T-helper 2 cell (primary cell): Measurements from ENCODE around the gene ZNF106.

Source experiments
- DNase-seq, 5 experiments: peaks; one replicate each; pipeline versions ENCODE4 v3.0.0 to v3.0.0-alpha.2; 2012 to 2022
- total RNA-seq, 2 donors: gene quantifications; one replicate each; lab custom pipeline; 2026; lab: John Stamatoyannopoulos, UW

Gene ZNF106
- total RNA-seq = 103 to 121 reads per million in 2 donors

GRCh38 chr15:42490671-42491538 lies at the start of gene ZNF106:
Gene ZNF106, minus strand, starts transcription at chr15:42491141. Its CDS starts 18,852 bp downstream, at chr15:42472289.
- DNase-seq = peak; percentile 71 to 93 (median 82)

GRCh38 chr15:42533246-42533645 lies 42.3 kb upstream of the ZNF106 start:
- no peak for DNase-seq

- no peak for DNase-seq
These were observed 38.0 kb upstream of the ZNF106 start for GRCh38 chr15:42528970-42529369.

- no peak for DNase-seq
These were observed 32.4 kb upstream of the ZNF106 start for GRCh38 chr15:42523331-42523730.

GRCh38 chr15:42511007-42511391 lies 20.1 kb upstream of the ZNF106 start:
- DNase-seq = no peak

- no peak for DNase-seq
These were observed 19.5 kb upstream of the ZNF106 start for GRCh38 chr15:42510258-42511006.

DNA sequence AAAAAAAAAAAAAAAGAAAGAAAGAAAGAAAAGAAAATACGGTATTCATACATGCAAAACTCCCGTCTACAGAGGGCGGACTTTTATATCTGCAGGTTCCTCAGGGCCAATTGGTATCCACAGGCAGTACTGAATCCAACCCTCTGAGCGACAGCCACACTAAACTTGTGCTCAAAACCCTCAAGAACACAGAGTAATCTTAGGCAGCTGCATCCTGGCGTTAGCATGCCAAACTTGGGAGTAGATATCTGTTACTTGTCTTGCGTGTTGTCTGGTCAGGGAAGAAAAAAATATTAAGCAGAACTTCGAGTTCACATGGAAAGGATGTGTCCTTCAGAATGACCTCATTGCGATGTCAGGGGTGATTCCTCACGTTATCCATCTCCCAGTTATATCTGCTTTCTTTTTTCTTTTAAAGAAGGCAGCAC lies 17.3 kb upstream of the ZNF106 start:
- DNase-seq = no peak

- DNase-seq = no peak
These were observed 16.6 kb upstream of the ZNF106 start for GRCh38 chr15:42507514-42507913.

DNA sequence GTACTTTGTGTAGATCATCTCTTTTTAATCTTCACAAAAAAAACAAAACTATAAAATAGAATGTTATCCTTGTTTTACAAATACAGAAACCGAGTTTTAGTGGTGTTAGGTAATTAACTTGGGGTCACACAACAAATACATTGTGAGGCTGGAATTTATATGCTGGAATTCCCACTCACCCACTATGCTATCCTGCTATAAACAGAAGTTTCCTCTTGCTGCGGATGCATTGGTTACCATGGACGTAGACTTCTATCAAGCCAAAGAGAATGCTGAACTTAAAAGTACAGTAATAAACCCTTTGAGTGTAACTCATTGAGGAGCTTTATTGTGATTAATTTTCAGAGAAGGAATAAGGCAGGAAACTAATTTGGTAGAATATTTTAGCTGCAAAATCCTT lies 13.7 kb upstream of the ZNF106 start:
- no peak for DNase-seq

GRCh38 chr15:42503825-42504224 lies 12.9 kb upstream of the ZNF106 start:
- DNase-seq = no peak

GRCh38 chr15:42502477-42502876 lies 11.5 kb upstream of the ZNF106 start:
- DNase-seq = no peak

GRCh38 chr15:42499858-42500609 lies 9.1 kb upstream of the ZNF106 start:
- no peak for DNase-seq

DNA sequence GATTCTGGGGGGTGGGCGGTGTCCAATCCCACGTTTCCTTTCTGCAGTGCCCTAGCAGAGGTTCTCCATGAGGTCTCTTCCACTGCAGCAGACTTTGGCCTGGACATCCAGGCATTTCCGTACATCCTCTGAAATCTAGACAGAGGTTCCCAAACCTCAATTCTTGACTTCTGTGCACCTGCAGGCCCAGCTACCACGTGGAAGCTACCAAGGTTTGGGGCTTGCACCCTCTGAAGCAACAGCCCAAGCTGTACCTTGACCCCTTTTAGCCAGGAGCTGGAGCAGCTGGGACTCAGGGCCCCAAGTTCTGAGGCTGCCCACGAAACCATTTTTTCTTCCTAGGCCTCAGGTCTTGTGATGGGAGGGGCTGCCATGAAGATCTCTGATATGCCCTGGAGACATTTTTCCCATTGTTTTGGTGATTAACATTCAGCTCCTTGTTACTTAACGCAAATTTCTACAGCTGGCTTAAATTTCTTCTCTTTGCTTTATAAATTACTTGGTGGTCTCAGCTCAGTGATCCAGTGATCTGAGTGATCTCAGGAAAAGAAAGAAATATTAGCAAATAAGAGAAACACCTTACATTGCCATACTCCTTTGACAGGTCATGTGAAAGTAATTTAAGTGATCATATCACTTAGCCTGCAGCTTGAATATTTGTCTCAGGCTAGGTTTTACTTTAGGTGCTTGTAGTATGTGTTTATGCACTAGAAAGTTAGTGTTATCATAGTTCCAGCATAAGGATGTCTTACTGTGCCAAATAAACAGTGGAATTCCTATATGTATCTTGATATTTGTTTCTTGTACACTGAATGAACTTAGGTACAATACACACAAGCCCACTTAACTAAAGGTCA lies 7.5 kb upstream of the ZNF106 start:
- no peak for DNase-seq

DNA sequence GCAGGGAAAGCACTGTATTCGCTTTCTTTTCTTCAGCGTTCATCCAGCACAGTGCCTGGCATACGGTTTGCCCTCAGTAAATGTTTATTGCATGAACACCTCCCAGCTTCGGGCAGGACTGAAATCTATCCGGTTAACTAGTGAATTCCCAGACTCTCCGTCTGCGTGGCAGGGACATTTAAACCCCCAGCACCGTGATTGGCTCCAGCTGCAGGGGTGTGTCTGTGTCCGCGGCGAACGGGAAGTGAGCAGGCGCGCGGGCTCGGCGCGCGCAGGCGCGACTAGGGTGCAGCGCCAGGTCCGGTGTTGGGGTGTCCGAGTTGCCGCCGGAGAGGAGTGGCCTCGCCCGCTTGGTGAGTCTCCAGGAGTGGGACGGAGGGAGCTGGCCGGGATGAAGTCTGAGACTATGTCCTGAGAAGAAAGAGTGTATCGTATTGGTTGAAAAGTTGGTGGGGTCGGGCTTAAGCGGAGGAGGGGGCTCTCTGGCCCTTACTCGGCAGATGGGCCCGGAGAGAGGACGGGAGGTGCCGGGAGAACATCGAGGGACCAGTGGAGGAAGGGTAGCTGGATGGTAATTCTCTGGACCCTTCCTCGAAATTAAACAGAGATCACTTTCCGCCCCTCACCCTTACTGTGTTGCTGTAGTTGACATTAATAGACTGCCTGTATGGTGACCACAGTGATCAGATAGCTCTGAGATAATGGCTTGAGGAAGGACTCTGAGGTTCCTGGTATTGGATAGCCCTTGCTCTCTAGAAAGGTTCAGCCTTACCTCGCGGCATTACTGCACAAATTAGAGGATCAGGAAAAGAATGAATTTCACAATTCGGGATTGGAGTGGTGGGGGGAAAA lies 4.6 kb upstream of the ZNF106 start, which contains the start of gene SNAP23:
Gene SNAP23 (plus strand): TSS at position 274 of the 852 bp plus-strand sequence. CDS start 16,213 bp downstream, outside the sequence.
- DNase-seq = peak; percentile 62 to 84 (median 73)

GRCh38 chr15:42494998-42495360 lies 4.0 kb upstream of the ZNF106 start:
- no peak for DNase-seq

GRCh38 chr15:42493679-42494078 lies 2.7 kb upstream of the ZNF106 start:
- DNase-seq = no peak

- no peak for DNase-seq
These were observed 741 bp upstream of the ZNF106 start for GRCh38 chr15:42491539-42492225.

DNA sequence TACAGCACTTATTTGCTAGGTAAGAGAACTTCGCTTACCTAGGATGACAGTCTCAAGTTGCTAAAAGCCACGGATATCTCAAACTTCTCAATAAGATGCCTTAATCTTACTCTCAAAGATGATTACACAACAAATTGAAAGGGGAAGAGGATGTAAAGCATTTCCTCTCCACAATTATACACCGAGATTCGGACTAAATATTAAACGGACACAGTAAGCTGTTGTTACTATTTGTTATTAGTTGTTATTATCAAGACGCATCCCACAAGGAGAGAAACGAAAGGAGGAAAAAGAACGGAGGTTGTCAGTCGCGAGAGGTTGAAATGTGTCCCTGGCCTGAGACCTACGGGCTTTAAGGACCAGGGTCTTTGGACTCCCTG lies 660 bp downstream of the ZNF106 start:
- DNase-seq = peak in 1 of 5 experiments; percentile 14

DNA sequence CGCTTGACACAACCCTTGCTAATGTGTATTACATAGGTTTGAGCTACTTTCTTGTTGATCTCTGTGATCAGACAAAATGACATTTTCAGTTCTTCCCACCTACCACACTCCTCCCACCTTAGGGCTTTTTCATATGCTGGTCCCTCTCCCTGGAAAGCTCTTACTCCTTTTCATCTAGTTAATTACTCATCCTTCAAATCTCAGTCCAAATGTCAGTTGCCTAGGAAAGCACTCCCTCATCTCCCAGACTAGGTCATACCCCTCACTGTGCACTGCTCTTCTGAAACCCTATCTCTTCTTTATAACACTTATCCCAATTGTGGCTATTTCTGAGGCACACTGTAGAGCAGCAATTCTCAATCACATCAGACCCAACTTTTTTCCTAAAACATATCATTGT lies 7.3 kb downstream of the ZNF106 start:
- no peak for DNase-seq

DNA sequence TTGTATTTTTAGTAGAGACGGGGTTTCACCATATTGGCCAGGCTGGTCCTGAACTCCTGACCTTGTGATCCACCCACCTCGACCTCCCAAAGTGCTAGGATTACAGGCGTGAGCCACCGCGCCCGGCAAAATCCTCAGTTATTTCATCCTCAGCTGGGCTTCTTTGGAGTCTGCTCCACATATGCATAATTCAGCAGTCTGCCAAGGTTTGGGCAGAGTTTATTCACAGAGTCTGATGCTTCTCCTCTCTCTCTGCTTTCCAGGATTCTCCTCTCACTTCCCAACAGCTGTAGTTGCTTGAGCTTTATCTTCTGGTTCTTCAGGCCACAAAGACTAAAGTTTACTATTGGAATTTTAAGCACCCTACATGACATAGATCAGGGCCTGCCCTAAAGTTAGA lies 8.2 kb downstream of the ZNF106 start:
- DNase-seq = no peak
